IMR-90 (cell line): ENCODE results near the gene PRKD1.

Experiments used
- MAZ ChIP-seq: IDR thresholded peaks from 2 replicates; pipeline ENCODE4 v1.6.1; 2012; ENCODE audit warnings: low read depth, mild to moderate bottlenecking, low read length, improper control_type of control experiment, moderate library complexity, borderline replicate concordance
- NFE2L2 ChIP-seq: fragments of 150-350 bp; IDR thresholded peaks from 2 replicates; pipeline ENCODE4 v1.6.1; 2016; ENCODE audit warnings: low read depth, mild to moderate bottlenecking, low read length
- POLR2A ChIP-seq: IDR thresholded peaks from 2 replicates; pipeline ENCODE4 v1.6.1; 2012; ENCODE audit warnings: mild to moderate bottlenecking, low read depth, low read length
- RAD21 ChIP-seq: IDR thresholded peaks from 2 replicates; pipeline ENCODE4 v1.6.1; 2012; ENCODE audit warnings: low read length, improper control_type of control experiment
- RFX5 ChIP-seq: IDR thresholded peaks from 2 replicates; pipeline ENCODE4 v1.8.0; 2012; ENCODE audit warnings: low read depth, mild to moderate bottlenecking, low read length, moderate library complexity
- SMC3 ChIP-seq: fragments of 150-350 bp; IDR thresholded peaks from 2 replicates; pipeline ENCODE4 v1.6.1; 2016; ENCODE audit warnings: low read depth, mild to moderate bottlenecking, antibody characterized with exemption, low read length, moderate library complexity
- TF ChIP-seq, protein P1 (sequence below): conservative IDR thresholded peaks from 2 replicates; pipeline ENCODE4 v1.5.1; 2012; ENCODE audit warnings: mild to moderate bottlenecking, low read depth, low read length, improper control_type of control experiment

DNA sequence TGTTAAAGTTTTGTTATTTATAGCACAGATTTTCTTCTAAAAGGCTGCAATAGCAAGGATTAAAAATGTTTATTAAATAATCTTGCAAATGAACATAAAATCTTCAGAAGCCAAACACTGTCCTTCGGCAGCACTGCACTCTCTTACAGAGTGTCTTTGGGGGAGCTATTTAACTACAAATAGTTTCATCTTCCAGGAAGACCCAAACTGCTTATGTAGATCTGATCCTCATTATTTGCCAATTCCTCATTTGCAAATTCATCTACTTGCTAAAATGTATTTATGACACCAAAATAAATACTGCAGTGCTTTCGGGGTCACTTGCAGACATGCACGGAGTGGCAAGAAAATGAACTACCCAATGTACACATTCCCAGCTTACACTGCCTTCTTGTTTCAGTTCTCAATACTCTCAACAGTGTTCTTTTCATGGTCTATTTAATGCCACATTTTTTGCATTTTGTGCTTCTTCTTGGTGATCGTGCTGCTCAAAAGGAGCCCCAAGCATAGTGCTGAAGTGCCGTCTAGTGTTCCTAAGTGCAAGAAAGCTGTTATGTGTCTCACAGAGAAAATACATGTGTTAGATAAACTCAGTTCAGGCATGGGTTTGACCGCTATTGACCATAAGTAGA lies 128.1 kb downstream of the PRKD1 start:
- TF ChIP-seq, protein P1, sequence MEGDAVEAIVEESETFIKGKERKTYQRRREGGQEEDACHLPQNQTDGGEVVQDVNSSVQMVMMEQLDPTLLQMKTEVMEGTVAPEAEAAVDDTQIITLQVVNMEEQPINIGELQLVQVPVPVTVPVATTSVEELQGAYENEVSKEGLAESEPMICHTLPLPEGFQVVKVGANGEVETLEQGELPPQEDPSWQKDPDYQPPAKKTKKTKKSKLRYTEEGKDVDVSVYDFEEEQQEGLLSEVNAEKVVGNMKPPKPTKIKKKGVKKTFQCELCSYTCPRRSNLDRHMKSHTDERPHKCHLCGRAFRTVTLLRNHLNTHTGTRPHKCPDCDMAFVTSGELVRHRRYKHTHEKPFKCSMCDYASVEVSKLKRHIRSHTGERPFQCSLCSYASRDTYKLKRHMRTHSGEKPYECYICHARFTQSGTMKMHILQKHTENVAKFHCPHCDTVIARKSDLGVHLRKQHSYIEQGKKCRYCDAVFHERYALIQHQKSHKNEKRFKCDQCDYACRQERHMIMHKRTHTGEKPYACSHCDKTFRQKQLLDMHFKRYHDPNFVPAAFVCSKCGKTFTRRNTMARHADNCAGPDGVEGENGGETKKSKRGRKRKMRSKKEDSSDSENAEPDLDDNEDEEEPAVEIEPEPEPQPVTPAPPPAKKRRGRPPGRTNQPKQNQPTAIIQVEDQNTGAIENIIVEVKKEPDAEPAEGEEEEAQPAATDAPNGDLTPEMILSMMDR = no peak
- TF ChIP-seq POLR2A (no peak), MAZ (no peak), RAD21 (no peak), RFX5 (no peak), SMC3 (no peak), NFE2L2 (no peak)
